Urinary bladder (tissue), 4 donors: ENCODE measurements around the gene FUT2. TPM values are rescaled to one million over a fixed set of nuclear protein-coding genes. Genes with fewer than 3 reads are reported as not detected.

Source experiments
- DNase-seq: peaks from one replicate; pipeline ENCODE4 v3.0.0-alpha.2; 2015; ENCODE audit errors: extremely low spot score
- H3K27ac ChIP-seq: one replicate; pipeline ENCODE4 v1.5.1; 2013; ENCODE audit warnings: low read depth, mild to moderate bottlenecking, moderate library complexity
- H3K36me3 ChIP-seq: one replicate; pipeline ENCODE4 v1.6.1; 2013; ENCODE audit warnings: mild to moderate bottlenecking, moderate library complexity; ENCODE audit not compliant: insufficient read depth
- H3K4me1 ChIP-seq: one replicate; pipeline ENCODE4 v1.6.1; 2013; ENCODE audit warnings: mild to moderate bottlenecking, moderate library complexity; ENCODE audit not compliant: insufficient read depth
- H3K4me3 ChIP-seq: one replicate; pipeline ENCODE4 v1.5.1; 2013; ENCODE audit warnings: low read depth, low read length
- WGBS: extraction: QIAGEN DNeasy Blood & Tissue Kit; methylation state at CpG from one replicate; pipeline ENCODE4 v1.1.7; 2013; 5-methylcytosine and 5-hydroxymethylcytosine counted together
- polyA plus RNA-seq: library from polyadenylated mRNA; stranded (reverse); fragments of 200-250 nt; gene quantifications from one replicate; pipeline ENCODE4 v1.2.3, GENCODE V29; 2013
- total RNA-seq: library from RNA; depleted of rRNA; stranded (reverse); fragments of >200 nt; gene quantifications from one replicate; pipeline ENCODE4 v1.2.3, GENCODE V29; 2014
- donor health status: healthy with polysubstance abuse.
- donor health status: healthy.

The FUT2 gene
- total and polyA plus RNA-seq, 2 donors = 0.41 to 0.79 TPM

DNA sequence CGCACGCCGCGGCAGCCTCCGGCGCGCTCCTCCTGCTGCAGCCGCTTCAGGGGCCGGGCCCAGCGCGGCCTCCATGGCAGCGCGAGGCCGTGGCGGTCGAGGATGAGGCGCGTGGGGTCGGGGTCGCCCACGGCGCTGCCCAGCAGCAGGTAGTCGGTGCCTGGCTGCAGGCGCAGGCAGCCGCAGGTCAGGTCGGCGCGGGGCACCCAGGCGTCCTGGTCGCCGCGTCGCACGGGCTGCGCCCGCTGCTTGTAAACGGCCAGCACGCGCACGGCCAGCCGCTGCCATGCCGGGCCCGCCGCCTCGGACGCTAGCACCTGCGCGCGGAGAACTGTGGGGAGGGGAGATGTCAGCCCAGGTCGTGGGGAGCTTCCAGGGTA lies 34.1 kb upstream of the FUT2 start:
- no peaks in the 10 kb centered on the region for H3K4me1 ChIP-seq
- 91% methylated on average over 50 of the region's 50 CpGs for WGBS
- no peak overlapping the region for H3K27ac ChIP-seq
- no peak for DNase-seq
- H3K4me3 ChIP-seq = no peak overlapping the region
- H3K36me3 ChIP-seq = no peaks in the 10 kb centered on the region

GRCh38 chr19:48663667-48664066 lies 32.1 kb upstream of the FUT2 start:
- WGBS = 90% methylated on average over 4 of the region's 4 CpGs
- H3K36me3 ChIP-seq = no peaks in the 10 kb centered on the region
- DNase-seq = no peak
- no peak overlapping the region for H3K27ac ChIP-seq
- H3K4me3 ChIP-seq = no peak overlapping the region
- H3K4me1 ChIP-seq = no peaks in the 10 kb centered on the region

- no peak overlapping the region for H3K27ac ChIP-seq
- no peaks in the 10 kb centered on the region for H3K4me1 ChIP-seq
Observed at GRCh38 chr19:48664476-48664875, 31.3 kb upstream of the FUT2 start.

GRCh38 chr19:48665786-48666185 lies 30.0 kb upstream of the FUT2 start:
- H3K27ac ChIP-seq = no peak overlapping the region
- H3K4me3 ChIP-seq = no peak overlapping the region
- WGBS = 73% methylated on average over 6 of the region's 6 CpGs
- no peak for DNase-seq
- H3K36me3 ChIP-seq = no peaks in the 10 kb centered on the region
- H3K4me1 ChIP-seq = no peaks in the 10 kb centered on the region

More at GRCh38 chr19:48664476-48664875, 31.3 kb upstream of the FUT2 start:
- Histone ChIP-seq H3K36me3 (no peaks in the 10 kb centered on the region), H3K4me3 (no peak overlapping the region)
- WGBS = 77% methylated on average over 14 of the region's 14 CpGs
- DNase-seq = no peak

DNA sequence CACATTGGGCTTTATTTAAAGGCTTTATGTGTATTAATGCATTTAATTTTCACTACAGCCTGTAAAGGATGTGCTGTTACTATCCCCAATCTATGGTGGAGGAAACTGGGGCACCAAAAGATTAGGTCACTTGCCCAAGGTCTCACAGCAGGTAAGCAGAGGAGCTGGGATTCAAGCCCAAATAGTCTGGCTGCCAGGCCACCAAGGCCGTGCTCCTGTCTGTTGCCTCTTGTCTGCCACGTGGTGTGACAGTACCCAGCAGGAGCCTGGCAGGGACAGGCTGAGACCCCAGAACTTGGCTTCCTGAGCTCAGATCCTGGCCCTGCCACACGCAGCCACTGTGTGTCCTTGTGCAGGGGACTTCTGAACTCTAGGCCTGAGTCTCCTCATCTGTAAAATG lies 27.4 kb upstream of the FUT2 start:
- Histone ChIP-seq H3K27ac (no peak overlapping the region), H3K36me3 (no peaks in the 10 kb centered on the region), H3K4me3 (no peak overlapping the region), H3K4me1 (no peaks in the 10 kb centered on the region)
- no peak for DNase-seq
- 84% methylated on average over 3 of the region's 3 CpGs for WGBS

DNA sequence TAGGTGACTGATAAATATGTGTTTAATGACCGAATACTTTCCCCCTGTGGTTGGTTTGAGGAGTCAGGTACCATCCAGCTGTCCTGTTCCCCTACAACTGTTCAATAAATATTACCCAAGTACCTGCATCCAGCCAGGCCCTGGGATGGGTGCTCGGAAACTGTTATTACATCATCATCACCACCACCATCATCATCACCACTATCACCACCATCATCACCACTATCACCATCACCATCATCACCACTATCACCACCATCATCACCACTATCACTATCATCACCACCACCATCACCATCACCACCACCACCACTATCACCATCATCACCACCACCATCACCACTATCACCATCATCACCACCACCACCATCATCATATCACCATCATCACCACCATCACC lies 27.0 kb upstream of the FUT2 start:
- Histone ChIP-seq H3K4me1 (no peaks in the 10 kb centered on the region), H3K36me3 (no peaks in the 10 kb centered on the region), H3K27ac (no peak overlapping the region), H3K4me3 (no peak overlapping the region)
- 99% methylated on average over 2 of the region's 2 CpGs for WGBS
- DNase-seq = no peak

- no peak overlapping the region for H3K4me3 ChIP-seq
- no peak for DNase-seq
- no peaks in the 10 kb centered on the region for H3K4me1 ChIP-seq
- no peak overlapping the region for H3K27ac ChIP-seq
- WGBS = 96% methylated on average over 26 of the region's 26 CpGs
- H3K36me3 ChIP-seq = no peaks in the 10 kb centered on the region
Observed at GRCh38 chr19:48669903-48670668, 25.7 kb upstream of the FUT2 start.

DNA sequence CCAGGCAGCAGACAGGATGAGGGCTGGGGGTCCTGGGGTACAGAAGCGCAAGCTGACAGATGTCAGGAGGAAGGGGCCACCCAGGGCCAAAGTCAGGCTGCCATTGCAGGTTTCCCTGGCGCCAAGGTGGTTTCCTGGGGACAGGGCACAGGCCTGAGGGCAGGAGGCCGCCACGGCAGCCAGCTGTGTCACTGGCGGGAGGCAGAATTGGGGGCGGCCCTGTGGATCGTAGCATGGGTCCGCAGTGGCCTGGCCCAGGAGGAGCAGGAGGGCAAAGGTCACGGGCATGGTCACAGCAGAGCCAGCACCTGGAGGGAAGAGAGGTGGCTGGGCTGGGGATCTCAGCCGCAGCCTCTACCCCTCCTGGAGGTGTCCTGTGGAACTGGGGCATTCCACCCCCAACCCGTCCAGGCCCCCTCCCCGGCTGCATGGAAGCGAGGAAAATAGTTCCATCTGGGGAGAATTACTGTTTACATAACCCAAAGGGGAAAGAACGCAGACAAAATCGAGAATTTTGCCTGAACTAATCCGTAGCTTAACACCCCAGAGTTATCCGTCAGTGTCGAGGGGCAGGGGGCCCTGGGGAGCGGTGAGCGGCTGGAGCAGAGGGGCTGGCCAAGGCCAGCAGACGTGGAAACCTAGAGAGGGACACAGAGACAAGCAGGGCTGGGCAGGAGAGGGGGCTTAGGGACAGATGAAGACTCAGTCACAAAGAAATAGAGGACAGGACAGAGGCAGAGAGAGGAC lies 24.9 kb upstream of the FUT2 start:
- DNase-seq = no peak
- 77% methylated on average over 21 of the region's 21 CpGs for WGBS
- H3K27ac ChIP-seq = no peak overlapping the region
- no peaks in the 10 kb centered on the region for H3K36me3 ChIP-seq
- H3K4me3 ChIP-seq = no peak overlapping the region
- no peaks in the 10 kb centered on the region for H3K4me1 ChIP-seq

- no peak for DNase-seq
- no peaks in the 10 kb centered on the region for H3K36me3 ChIP-seq
- 78% methylated on average over 10 of the region's 10 CpGs for whole genome bisulfite sequencing
Observed at GRCh38 chr19:48671446-48671995, 24.2 kb upstream of the FUT2 start.

GRCh38 chr19:48672994-48673393 lies 22.8 kb upstream of the FUT2 start, which contains the start of gene NTN5:
Gene NTN5, minus strand, starts transcription at chr19:48673017. Its CDS starts 2,031 bp downstream, at chr19:48670986.
- Histone ChIP-seq H3K36me3 (no peaks in the 10 kb centered on the region), H3K4me1 (no peaks in the 10 kb centered on the region), H3K27ac (no peak within 1 kb of the TSS), H3K4me3 (no peak within 1 kb of the TSS)
- 68% methylated on average over 25 of the region's 25 CpGs for WGBS
- no peak for DNase-seq

More at GRCh38 chr19:48671446-48671995, 24.2 kb upstream of the FUT2 start:
- Histone ChIP-seq H3K4me3 (no peak overlapping the region), H3K27ac (no peak overlapping the region), H3K4me1 (no peaks in the 10 kb centered on the region)

DNA sequence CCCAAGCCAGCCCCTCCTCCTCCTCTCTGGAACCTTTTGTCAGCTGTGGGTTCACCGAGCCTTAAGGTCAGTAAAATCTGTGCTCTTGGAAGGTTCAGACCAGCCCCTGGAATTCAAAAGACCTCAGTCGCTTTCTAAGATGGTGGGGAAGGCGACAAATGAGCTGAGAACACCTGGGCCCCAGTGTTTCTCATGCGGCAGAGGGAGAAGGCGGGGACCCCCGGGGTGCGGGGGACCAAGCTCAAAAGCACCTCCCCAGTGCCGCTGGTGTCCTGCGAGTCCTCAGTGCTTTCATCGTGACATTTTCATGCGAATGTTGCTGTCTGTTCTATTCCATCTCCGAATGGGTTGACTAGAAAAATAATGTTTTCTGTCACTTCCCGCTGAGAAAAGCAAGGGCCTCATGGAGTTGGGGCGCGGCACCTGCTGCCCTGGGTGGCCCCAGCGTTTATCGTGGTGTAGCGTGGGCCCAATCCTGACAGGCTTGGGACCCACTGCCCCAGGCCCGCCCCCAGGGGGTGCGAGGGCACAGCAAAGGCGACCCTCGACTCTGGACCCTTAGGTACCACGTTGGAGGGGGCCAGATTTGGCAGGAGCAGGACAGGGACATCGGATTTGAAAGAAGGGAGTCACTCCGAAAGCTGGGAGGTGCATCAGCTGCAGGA lies 22.2 kb upstream of the FUT2 start:
- H3K4me1 ChIP-seq = no peaks in the 10 kb centered on the region

DNA sequence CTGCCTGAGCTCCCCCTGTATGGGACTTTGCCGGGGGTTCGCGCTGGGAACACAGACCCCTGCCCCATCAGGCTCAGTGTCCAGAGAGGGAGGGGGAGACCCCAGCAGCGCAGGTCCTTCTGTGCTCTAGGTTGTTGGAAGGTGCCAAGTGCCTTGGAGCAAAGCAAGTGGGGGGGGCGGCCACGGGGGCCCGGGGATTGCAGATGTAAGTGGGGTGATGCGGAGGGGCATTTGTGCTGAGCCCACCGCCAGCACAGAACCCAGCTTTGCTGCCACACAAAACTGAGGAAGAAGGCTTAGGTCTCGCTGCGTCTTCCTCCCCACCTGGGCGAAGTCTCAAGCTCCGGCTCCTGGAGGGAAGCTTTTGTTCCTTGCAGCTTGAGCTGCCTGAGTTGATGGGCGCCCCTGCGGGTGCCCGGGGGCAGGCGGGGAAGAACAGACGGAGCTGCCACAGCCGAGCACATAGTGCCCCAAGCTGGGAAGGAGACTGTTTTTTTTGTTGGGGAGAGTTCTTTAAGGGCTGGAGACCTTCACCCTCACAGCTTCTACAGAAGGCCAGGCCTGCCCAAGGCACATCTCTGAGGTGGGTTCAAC lies 21.5 kb upstream of the FUT2 start:
- no peak overlapping the region for H3K27ac ChIP-seq
- no peaks in the 10 kb centered on the region for H3K36me3 ChIP-seq
- H3K4me3 ChIP-seq = no peak overlapping the region
- DNase-seq = no peak
- H3K4me1 ChIP-seq = no peaks in the 10 kb centered on the region
- WGBS = 83% methylated on average over 19 of the region's 19 CpGs

More for the DNA sequence above, 22.2 kb upstream of the FUT2 start:
- 71% methylated on average over 25 of the region's 25 CpGs for WGBS
- no peaks in the 10 kb centered on the region for H3K36me3 ChIP-seq
- no peak overlapping the region for H3K4me3 ChIP-seq
- no peak overlapping the region for H3K27ac ChIP-seq
- DNase-seq = no peak
